Immature natural killer cell (primary cell): ENCODE data around the gene LONP2. TPM values are rescaled to one million over a fixed set of nuclear protein-coding genes. Genes with fewer than 3 reads are reported as not detected.
A peak's percentile ranks its signal among the peaks of the same experiment; 100 is the strongest.
"Not testable (repeated sequence)": the region's sequence is repeated elsewhere in the genome, so short reads cannot be mapped to it uniquely, and the experiment has no call there.

Experiments
- DNase-seq, 3 donors: peaks; one replicate each; pipeline ENCODE4 v3.0.0; 2022; ENCODE audit warnings: mixed read lengths in 1 of 3
- H3K27ac Mint-ChIP-seq, 6 donors: one replicate each; pipeline ENCODE4 v1.8.0; 2020; ENCODE audit warnings: mixed read lengths in 6 of 6, mild to moderate bottlenecking in 5 of 6, inconsistent platforms in 4 of 6, moderate library complexity in 3 of 6
- H3K27me3 Mint-ChIP-seq, 3 donors: one replicate each; pipeline ENCODE4 v1.8.0; 2020 to 2021; ENCODE audit warnings: low read depth in 3 of 3, mild to moderate bottlenecking in 3 of 3, mixed read lengths in 3 of 3, moderate library complexity in 3 of 3, inconsistent platforms in 1 of 3
- H3K36me3 Mint-ChIP-seq, 3 donors: one replicate each; pipeline ENCODE4 v1.8.0; 2020; ENCODE audit warnings: mixed read lengths in 3 of 3, inconsistent platforms in 2 of 3, mild to moderate bottlenecking in 2 of 3
- H3K4me1 Mint-ChIP-seq, 2 donors: one replicate each; pipeline ENCODE4 v1.8.0; 2020; ENCODE audit warnings: inconsistent platforms in 2 of 2, mild to moderate bottlenecking in 2 of 2, mixed read lengths in 2 of 2, moderate library complexity in 1 of 2
- H3K4me3 Mint-ChIP-seq, 5 donors: one replicate each; pipeline ENCODE4 v1.8.0; 2020; ENCODE audit warnings: mild to moderate bottlenecking in 5 of 5, mixed read lengths in 5 of 5, inconsistent platforms in 3 of 5, moderate library complexity in 3 of 5
- H3K9me3 Mint-ChIP-seq, 6 donors: one replicate each; pipeline ENCODE4 v1.8.0; 2020; ENCODE audit warnings: mild to moderate bottlenecking in 6 of 6, mixed read lengths in 6 of 6, inconsistent platforms in 4 of 6, moderate library complexity in 3 of 6
- polyA plus RNA-seq, 3 donors: library from polyadenylated mRNA; unstranded; fragments of 300-500 nt; fragmentation: Illumina TruSeq; gene quantifications; one replicate each; pipeline ENCODE4 v1.2.3, GENCODE V29; 2021

The LONP2 gene
- polyA plus RNA-seq, 3 donors from 2014 or later, result 9.7 to 32.4 (median 17.6) TPM

- peaks cover 28 to 39% (median 32%) of the 10 kb centered on the region in 3 donors for H3K36me3 Mint-ChIP-seq
- peaks cover 6 to 14% (median 9%) of the 10 kb centered on the region in 3 donors for H3K27me3 Mint-ChIP-seq
- peak; percentile 43 to 61 (median 55) for DNase-seq
- peak overlapping the region; percentile 39 to 84 (median 76) for H3K4me3 Mint-ChIP-seq
- H3K27ac Mint-ChIP-seq, result peak overlapping the region; percentile 6 to 67 (median 40)
- peaks cover 8 to 15% (median 12%) of the 10 kb centered on the region in 6 donors for H3K9me3 Mint-ChIP-seq
- peaks cover 41 to 44% of the 10 kb centered on the region in 2 donors for H3K4me1 Mint-ChIP-seq
These were observed 40.8 kb downstream of the LONP2 start for GRCh38 chr16:48284772-48285409.

GRCh38 chr16:48287239-48287638 lies 43.1 kb downstream of the LONP2 start:
- Mint-ChIP-seq H3K27me3 (peaks cover 6 to 14% (median 13%) of the 10 kb centered on the region in 3 donors), H3K9me3 (peaks cover 8 to 17% (median 12%) of the 10 kb centered on the region in 6 donors), H3K4me3 (peak overlapping the region in 2 of 5 donors; percentile 5 to 15), H3K4me1 (peaks cover 54 to 62% of the 10 kb centered on the region in 2 donors), H3K36me3 (peaks cover 38 to 45% (median 44%) of the 10 kb centered on the region in 3 donors), H3K27ac (no peak overlapping the region)
- no peak for DNase-seq

GRCh38 chr16:48291303-48291702 lies 47.2 kb downstream of the LONP2 start:
- peaks cover 19 to 39% of the 10 kb centered on the region in 2 donors for H3K4me1 Mint-ChIP-seq
- peaks cover 4 to 9% (median 6%) of the 10 kb centered on the region in 3 donors for H3K27me3 Mint-ChIP-seq
- peaks cover 8 to 15% (median 12%) of the 10 kb centered on the region in 6 donors for H3K9me3 Mint-ChIP-seq
- H3K36me3 Mint-ChIP-seq, result peaks cover 38 to 51% (median 49%) of the 10 kb centered on the region in 3 donors
- H3K4me3 Mint-ChIP-seq, result no peak overlapping the region
- no peak for DNase-seq
- H3K27ac Mint-ChIP-seq, result no peak overlapping the region

GRCh38 chr16:48291754-48292153 lies 47.7 kb downstream of the LONP2 start:
- Mint-ChIP-seq H3K27me3 (peaks cover 4 to 9% (median 6%) of the 10 kb centered on the region in 3 donors), H3K9me3 (peaks cover 8 to 12% (median 11%) of the 10 kb centered on the region in 6 donors), H3K36me3 (peaks cover 39 to 52% (median 49%) of the 10 kb centered on the region in 3 donors), H3K27ac (no peak overlapping the region), H3K4me1 (peaks cover 15 to 39% of the 10 kb centered on the region in 2 donors), H3K4me3 (no peak overlapping the region)
- DNase-seq, result no peak

GRCh38 chr16:48292452-48292851 lies 48.4 kb downstream of the LONP2 start:
- Mint-ChIP-seq H3K27me3 (peaks cover under 1 to 8% (median 2%) of the 10 kb centered on the region in 3 donors), H3K4me1 (peaks cover 13 to 34% of the 10 kb centered on the region in 2 donors), H3K36me3 (peaks cover 34 to 47% (median 43%) of the 10 kb centered on the region in 3 donors), H3K4me3 (no peak overlapping the region), H3K9me3 (peaks cover 1 to 9% (median 4%) of the 10 kb centered on the region in 6 donors), H3K27ac (no peak overlapping the region)
- DNase-seq, result no peak

GRCh38 chr16:48294724-48295123 lies 50.6 kb downstream of the LONP2 start:
- DNase-seq, result no peak
- Mint-ChIP-seq H3K4me1 (peaks cover 13 to 34% of the 10 kb centered on the region in 2 donors), H3K4me3 (no peak overlapping the region), H3K27ac (no peak overlapping the region), H3K9me3 (peaks cover 0 to 5% (median 0%) of the 10 kb centered on the region in 6 donors), H3K36me3 (peaks cover 35 to 48% (median 41%) of the 10 kb centered on the region in 3 donors), H3K27me3 (peaks cover 0 to 4% (median 0%) of the 10 kb centered on the region in 3 donors)

- Mint-ChIP-seq H3K27ac (no peak overlapping the region), H3K4me1 (peaks cover 6 to 25% of the 10 kb centered on the region in 2 donors), H3K36me3 (peaks cover 33 to 47% (median 41%) of the 10 kb centered on the region in 3 donors), H3K9me3 (peaks cover 0 to under 1% (median 0%) of the 10 kb centered on the region in 6 donors), H3K4me3 (no peak overlapping the region), H3K27me3 (peaks cover 0 to 3% (median 0%) of the 10 kb centered on the region in 3 donors)
- DNase-seq, result no peak
These were observed 51.6 kb downstream of the LONP2 start for GRCh38 chr16:48295488-48296281.

- H3K9me3 Mint-ChIP-seq, result no peaks in the 10 kb centered on the region
- H3K27ac Mint-ChIP-seq, result no peak overlapping the region
- H3K27me3 Mint-ChIP-seq, result no peaks in the 10 kb centered on the region
- H3K4me3 Mint-ChIP-seq, result no peak overlapping the region
- peaks cover 0 to 7% of the 10 kb centered on the region in 2 donors for H3K4me1 Mint-ChIP-seq
- H3K36me3 Mint-ChIP-seq, result peaks cover 35 to 50% (median 36%) of the 10 kb centered on the region in 3 donors
- no peak for DNase-seq
These were observed 55.4 kb downstream of the LONP2 start for GRCh38 chr16:48299471-48299870.

GRCh38 chr16:48300391-48300856 lies 56.3 kb downstream of the LONP2 start:
- no peaks in the 10 kb centered on the region for H3K27me3 Mint-ChIP-seq
- H3K27ac Mint-ChIP-seq, result no peak overlapping the region
- no peaks in the 10 kb centered on the region for H3K9me3 Mint-ChIP-seq
- H3K36me3 Mint-ChIP-seq, result peaks cover 38 to 52% (median 40%) of the 10 kb centered on the region in 3 donors
- no peak overlapping the region for H3K4me3 Mint-ChIP-seq
- DNase-seq, result no peak
- peaks cover 0 to 7% of the 10 kb centered on the region in 2 donors for H3K4me1 Mint-ChIP-seq

- peaks cover 0 to 2% (median 1%) of the 10 kb centered on the region in 3 donors for H3K27me3 Mint-ChIP-seq
- peaks cover 74 to 82% (median 75%) of the 10 kb centered on the region in 3 donors for H3K36me3 Mint-ChIP-seq
- no peak for DNase-seq
- peaks cover 18 to 46% (median 39%) of the 10 kb centered on the region in 6 donors for H3K9me3 Mint-ChIP-seq
- no peak overlapping the region for H3K4me3 Mint-ChIP-seq
- H3K27ac Mint-ChIP-seq, result peak overlapping the region in 1 of 6 donors; percentile 40
- H3K4me1 Mint-ChIP-seq, result no peaks in the 10 kb centered on the region
These were observed 64.4 kb downstream of the LONP2 start for GRCh38 chr16:48308535-48308934.

GRCh38 chr16:48310908-48311641 lies 67.0 kb downstream of the LONP2 start:
- Mint-ChIP-seq H3K4me1 (peaks cover 0 to 7% of the 10 kb centered on the region in 2 donors), H3K27ac (peak overlapping the region in 2 of 6 donors; percentile 6 to 22), H3K9me3 (peaks cover 19 to 46% (median 40%) of the 10 kb centered on the region in 6 donors), H3K36me3 (peaks cover 71 to 85% (median 78%) of the 10 kb centered on the region in 3 donors), H3K4me3 (no peak overlapping the region), H3K27me3 (peaks cover 1 to 2% (median 2%) of the 10 kb centered on the region in 3 donors)
- DNase-seq, result peak in 1 of 3 donors; percentile 4

GRCh38 chr16:48313905-48314304 lies 69.8 kb downstream of the LONP2 start:
- not testable (repeated sequence) for DNase-seq, H3K4me3 Mint-ChIP-seq, H3K27ac Mint-ChIP-seq, H3K27me3 Mint-ChIP-seq
- peaks cover 14 to 38% (median 35%) of the 10 kb centered on the region in 6 donors for H3K9me3 Mint-ChIP-seq
- peaks cover 14 to 24% of the 10 kb centered on the region in 2 donors for H3K4me1 Mint-ChIP-seq
- peaks cover 51 to 68% (median 55%) of the 10 kb centered on the region in 3 donors for H3K36me3 Mint-ChIP-seq

GRCh38 chr16:48317026-48317425 lies 72.9 kb downstream of the LONP2 start:
- H3K4me3 Mint-ChIP-seq, result no peak overlapping the region
- DNase-seq, result no peak
- H3K27ac Mint-ChIP-seq, result no peak overlapping the region
- peaks cover 0 to 2% (median 1%) of the 10 kb centered on the region in 3 donors for H3K27me3 Mint-ChIP-seq
- H3K9me3 Mint-ChIP-seq, result peaks cover 4 to 9% (median 6%) of the 10 kb centered on the region in 6 donors
- H3K4me1 Mint-ChIP-seq, result peaks cover 18 to 30% of the 10 kb centered on the region in 2 donors
- H3K36me3 Mint-ChIP-seq, result peaks cover 22 to 36% (median 26%) of the 10 kb centered on the region in 3 donors
